Smooth muscle cell of the pulmonary artery (primary cell): ENCODE results near the gene EPHA10. TPM values are rescaled to one million over a fixed set of nuclear protein-coding genes. Genes with fewer than 3 reads are reported as not detected.

ENCODE experiments used
- total RNA-seq: library from RNA; depleted of rRNA; stranded (reverse); fragments of >200 nt; gene quantifications from 2 replicates; pipeline ENCODE4 v1.2.3, GENCODE V29; 2014

The EPHA10 gene
- total RNA-seq, result not detected in 2 replicates

DNA sequence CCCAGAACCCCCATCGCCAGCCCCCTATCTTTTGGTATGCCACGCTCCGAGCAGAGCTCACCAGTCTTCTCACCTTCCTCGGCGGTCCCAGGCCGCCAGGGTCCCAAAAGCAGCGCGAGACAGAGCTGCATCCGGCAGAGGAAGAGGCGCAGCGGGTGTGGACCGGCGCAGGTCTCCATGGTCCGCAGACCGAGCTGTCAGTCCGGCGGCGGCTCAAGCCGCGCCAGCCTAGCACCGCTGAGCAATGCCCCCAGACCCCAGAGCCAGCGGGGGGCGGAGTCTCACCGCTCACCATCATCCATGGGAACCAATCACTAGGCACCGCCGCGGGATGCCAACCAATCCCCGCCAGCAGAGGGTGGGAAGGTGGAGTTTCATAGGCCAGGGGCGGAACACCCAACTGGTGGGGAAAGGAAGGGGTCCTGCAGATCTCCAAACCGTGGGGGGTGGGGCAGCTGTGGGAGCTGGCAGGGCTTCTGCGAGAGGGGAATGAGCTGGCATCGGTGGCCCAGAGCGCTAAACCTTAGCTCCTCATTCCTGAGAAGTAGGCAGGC is at the start of gene EPHA10:
TSS of gene EPHA10 (minus strand) at position 233 of the 554 bp plus-strand sequence. CDS start at position 179, 54 bp downstream.

DNA sequence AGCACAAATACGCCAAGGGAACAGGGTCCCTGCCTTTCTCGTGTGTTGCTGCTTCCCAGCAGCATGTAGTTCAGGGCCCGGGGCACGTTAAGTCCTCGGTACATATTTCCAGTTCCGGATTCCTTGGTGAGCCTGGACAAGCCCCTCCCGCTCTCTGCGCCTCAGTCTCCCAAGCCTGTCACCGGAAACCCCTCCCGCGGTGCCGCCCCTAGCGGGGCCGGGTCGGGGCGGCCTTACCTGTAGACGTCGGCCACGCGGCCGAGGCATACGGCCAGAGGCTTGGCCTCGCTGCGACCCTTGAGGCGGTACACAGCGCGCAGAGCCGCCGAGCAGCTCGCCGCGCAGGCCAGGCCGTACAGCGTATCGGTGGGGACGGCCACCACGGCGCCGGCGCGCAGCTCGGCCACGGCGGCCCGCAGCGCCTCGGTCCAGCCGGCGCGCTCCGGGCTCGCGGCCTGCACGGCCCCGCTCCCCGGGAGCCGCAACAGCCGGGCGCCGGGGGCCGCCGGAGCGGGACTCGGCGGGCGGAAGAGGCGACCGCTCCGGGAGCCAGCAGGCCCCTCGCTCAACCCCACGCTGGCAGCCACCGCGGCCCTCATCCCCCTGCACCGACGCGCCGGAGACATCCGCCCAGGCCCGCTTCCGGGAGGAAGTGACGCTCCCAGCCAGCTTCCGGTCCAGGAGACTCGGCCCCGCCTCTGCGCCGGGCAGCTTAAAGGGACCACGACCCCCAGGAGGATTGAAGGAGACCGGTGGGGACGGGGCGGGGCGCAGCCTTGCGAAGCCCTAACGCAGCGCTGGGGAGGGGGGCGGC is 42.8 kb upstream of the EPHA10 start, which contains the start of the genes C1orf122 and YRDC:
TSS of gene C1orf122 (plus strand) at position 236 of the 814 bp plus-strand sequence. CDS start 615 bp downstream, outside the sequence.
TSS of gene YRDC (minus strand) at position 654 of the 814 bp plus-strand sequence. CDS start at position 626, 28 bp downstream.

DNA sequence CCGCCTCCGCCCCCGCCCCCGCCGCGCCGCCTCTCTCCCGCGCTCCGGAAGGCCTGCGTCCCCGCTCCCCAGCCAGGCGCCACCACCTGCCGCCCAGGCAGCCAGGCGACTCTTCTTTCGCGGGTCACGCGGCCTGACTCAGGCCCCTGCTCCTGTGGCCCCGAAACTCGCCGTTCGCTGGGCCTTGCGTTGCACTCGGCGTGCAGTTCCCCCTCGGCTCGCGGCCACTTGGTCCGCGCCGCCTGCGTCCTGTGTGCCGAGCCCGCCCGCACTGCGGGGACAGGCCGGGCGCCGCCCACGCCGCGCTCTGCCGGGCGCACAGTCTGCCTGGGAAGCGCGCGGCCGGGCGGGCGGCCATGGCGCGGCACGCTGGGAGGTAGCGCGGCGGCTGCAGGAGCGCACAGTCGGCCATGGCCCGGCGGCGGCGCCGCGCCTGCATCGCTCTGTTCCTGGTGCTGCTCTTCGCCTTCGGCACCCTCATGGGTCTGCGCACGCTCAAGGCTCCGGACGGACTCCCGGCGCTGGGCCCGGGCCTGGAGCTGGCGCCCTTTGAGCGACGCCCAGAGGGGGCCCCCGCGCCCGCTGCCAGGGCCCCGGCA is 29.0 kb upstream of the EPHA10 start, which contains the start of gene MANEAL:
TSS of gene MANEAL (plus strand) at position 75 of the 599 bp plus-strand sequence. CDS start at position 411, 336 bp downstream.

DNA sequence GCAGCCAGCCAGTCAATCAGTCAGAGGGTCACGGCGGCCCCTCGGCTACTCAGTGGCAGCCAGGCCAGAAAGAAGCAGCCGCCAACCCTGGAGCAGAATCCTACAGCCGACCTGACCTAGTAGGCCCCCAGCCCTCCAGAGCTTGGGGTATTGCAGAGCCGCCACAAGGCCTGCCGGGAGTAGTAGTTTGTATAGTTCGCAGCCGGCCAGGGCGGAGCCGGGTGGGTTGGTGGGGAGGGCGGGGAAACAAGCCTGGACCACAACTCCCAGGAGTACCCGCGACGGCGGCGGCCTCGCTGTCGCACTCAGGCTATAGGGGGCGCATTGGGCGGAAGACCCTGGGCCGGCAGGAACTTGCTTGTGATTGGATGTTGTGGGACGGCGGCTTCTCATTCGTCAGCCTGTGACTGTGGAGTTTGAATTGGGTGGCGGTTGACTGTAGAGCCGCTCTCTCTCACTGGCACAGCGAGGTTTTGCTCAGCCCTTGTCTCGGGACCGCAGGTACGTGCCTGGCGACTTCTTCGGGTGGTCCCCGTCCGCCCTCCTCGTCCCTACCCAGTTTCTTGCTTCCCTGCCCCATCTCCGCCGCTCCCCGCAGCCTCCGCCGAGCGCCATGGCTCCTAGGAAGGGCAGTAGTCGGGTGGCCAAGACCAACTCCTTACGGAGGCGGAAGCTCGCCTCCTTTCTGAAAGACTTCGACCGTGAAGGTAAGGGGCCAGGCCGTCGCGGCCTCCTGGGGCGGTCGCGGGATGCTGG is 72.7 kb downstream of the EPHA10 start, which contains the start of gene CDCA8:
TSS of gene CDCA8 (plus strand) at position 439 of the 756 bp plus-strand sequence. CDS start at position 614, 175 bp downstream.

Other genes starting within 250 kb of the EPHA10 start
- gene SNIP1, start 210.8 kb downstream of the EPHA10 start, total RNA-seq, result 11.0 and 13.8 TPM in 2 replicates
- gene DNALI1, start 208.2 kb downstream of the EPHA10 start, total RNA-seq, result 3.9 TPM in 2 replicates
- gene GNL2, start 169.2 kb downstream of the EPHA10 start, total RNA-seq, result 52.5 and 55.8 TPM in 2 replicates
- gene RSPO1, start 130.2 kb downstream of the EPHA10 start, total RNA-seq, result 0.07 TPM in 1 of 2 replicates, not detected in the other
- gene CDCA8, start 72.6 kb downstream of the EPHA10 start, total RNA-seq, result 1.7 and 3.7 TPM in 2 replicates
- 1.1 and 1.3 TPM in 2 replicates for gene MANEAL, start 28.7 kb upstream of the EPHA10 start, total RNA-seq
- 29.4 and 30.4 TPM in 2 replicates for gene C1orf122, start 42.7 kb upstream of the EPHA10 start, total RNA-seq
- gene YRDC, start 43.1 kb upstream of the EPHA10 start, total RNA-seq, result 13.3 and 25.0 TPM in 2 replicates
- gene MTF1, start 94.5 kb upstream of the EPHA10 start, total RNA-seq, result 6.6 and 6.9 TPM in 2 replicates
- gene INPP5B, start 181.9 kb upstream of the EPHA10 start, total RNA-seq, result 23.3 and 30.0 TPM in 2 replicates
- gene SF3A3, start 224.9 kb upstream of the EPHA10 start, total RNA-seq, result 51.4 and 54.9 TPM in 2 replicates
- 24.6 and 26.9 TPM in 2 replicates for gene FHL3, start 240.4 kb upstream of the EPHA10 start, total RNA-seq
- gene UTP11, start 247.6 kb upstream of the EPHA10 start, total RNA-seq, result 24.9 and 25.6 TPM in 2 replicates